Measurements from ENCODE around the gene FOXP1.

DNA sequence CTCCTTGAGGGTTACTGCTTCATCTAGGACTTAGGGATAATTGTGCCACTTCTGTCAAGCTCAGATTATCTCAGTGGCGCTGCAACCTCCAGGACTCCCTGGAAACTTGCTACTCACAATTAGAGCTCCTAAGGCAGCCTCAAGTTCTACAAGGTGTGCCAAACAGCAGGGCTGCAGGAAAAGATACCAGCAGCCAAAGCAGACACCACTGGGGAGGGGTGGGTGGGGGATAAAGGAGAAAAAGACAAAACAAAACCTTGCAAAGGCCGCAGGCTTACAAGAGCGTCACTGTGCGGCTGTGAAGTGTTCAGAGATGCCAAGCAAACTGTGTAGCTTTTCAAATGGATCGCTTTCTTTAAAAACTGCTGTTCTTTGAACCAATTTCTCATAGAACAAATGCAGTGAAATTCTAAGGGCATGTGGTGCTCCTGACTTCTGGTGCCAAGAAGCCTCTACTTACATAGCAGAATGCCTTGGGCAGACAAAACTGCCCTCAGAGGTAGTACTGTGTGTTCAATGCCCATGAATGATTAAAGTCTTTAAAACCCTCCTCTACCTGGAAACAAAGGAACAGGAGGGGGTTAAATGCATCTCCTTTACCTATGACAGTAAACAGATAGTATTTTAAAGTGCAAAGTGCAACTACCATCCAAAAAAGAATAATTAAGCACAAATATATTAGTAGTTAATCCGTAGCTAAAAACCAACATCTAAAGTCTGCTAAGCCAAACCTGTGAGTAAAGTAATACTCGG lies 353.4 kb downstream of the FOXP1 start:
- TF ChIP-seq POLR2A (IDR thresholded peaks at IDR 0.05) (no peak), POLR2AphosphoS5 (IDR thresholded peaks at IDR 0.05) (no peak)
- TF ChIP-seq, protein P1, sequence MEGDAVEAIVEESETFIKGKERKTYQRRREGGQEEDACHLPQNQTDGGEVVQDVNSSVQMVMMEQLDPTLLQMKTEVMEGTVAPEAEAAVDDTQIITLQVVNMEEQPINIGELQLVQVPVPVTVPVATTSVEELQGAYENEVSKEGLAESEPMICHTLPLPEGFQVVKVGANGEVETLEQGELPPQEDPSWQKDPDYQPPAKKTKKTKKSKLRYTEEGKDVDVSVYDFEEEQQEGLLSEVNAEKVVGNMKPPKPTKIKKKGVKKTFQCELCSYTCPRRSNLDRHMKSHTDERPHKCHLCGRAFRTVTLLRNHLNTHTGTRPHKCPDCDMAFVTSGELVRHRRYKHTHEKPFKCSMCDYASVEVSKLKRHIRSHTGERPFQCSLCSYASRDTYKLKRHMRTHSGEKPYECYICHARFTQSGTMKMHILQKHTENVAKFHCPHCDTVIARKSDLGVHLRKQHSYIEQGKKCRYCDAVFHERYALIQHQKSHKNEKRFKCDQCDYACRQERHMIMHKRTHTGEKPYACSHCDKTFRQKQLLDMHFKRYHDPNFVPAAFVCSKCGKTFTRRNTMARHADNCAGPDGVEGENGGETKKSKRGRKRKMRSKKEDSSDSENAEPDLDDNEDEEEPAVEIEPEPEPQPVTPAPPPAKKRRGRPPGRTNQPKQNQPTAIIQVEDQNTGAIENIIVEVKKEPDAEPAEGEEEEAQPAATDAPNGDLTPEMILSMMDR (IDR thresholded peaks at IDR 0.05), result no peak
